ENCODE measurements around the gene TRIM24.

DNA sequence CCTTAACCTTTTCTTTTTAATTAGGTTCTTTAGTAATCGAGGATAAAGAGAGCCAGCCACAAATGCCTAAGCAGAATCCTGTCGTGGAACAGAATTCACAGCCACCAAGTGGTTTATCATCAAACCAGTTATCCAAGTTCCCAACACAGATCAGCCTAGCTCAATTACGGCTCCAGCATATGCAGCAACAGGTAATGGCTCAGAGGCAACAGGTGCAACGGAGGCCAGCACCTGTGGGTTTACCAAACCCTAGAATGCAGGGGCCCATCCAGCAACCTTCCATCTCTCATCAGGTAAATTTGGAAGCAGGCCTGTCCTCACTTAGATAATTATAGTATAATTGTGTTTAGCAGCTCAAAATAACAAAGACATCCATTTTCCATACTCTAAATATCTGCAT is 94.6 kb downstream of the TRIM24 start:
- TF ChIP-seq CTCF (IDR thresholded peaks at IDR 0.05) (no peak), EZH2 (IDR thresholded peaks at IDR 0.05) (no peak)

Data from neural progenitor cell (in vitro differentiated cells).